Measurements from ENCODE around the gene RPUSD2. TPM values are rescaled to one million over a fixed set of nuclear protein-coding genes. Genes with fewer than 3 reads are reported as not detected.

Gene RPUSD2
- total and polyA plus RNA-seq, 2 donors (not counting 3 experiments of a cell fraction or from before 2014, with no cell fraction given): 7.0 to 11.4 TPM

GRCh38 chr15:40595773-40596172, 26.7 kb downstream of the RPUSD2 start:
- intact Hi-C loops (cut with micrococcal nuclease): loop anchor here (2.0 to 10.0 kb wide), 2 partner anchors 27 to 209 kb away; partner anchors contain the start of genes DNAJC17, RPUSD2 and ZFYVE19
- H3K27ac ChIP-seq (ENCODE audit: insufficient read depth, low read depth, low read length): no peak overlapping the region
- DNase-seq (ENCODE audit: low read depth, low spot score): no peak
- POLR2A ChIA-PET: no interaction called here
- dilution Hi-C loops (cut with MboI; ENCODE audit: extremely low pct_ligation_motif_present, low sequenced_read_pairs): no loop called here
- H4K20me1 ChIP-seq (replicated peaks; ENCODE audit: control insufficient read depth, extremely low read depth, insufficient read depth, low read length): no peaks in the 10 kb centered on the region
- H3K79me2 ChIP-seq (ENCODE audit: control insufficient read depth, insufficient read depth, low read length): peaks cover 63% of the 10 kb centered on the region
- TF ChIP-seq FOS (IDR thresholded peaks at IDR 0.05; ENCODE audit: borderline replicate concordance, insufficient read depth, low read length) (no peak), EZH2 (IDR thresholded peaks at IDR 0.05; ENCODE audit: borderline replicate concordance, low read depth, low read length, severe bottlenecking) (no peak), CTCF (IDR thresholded peaks at IDR 0.05; ENCODE audit: extremely low read depth in 1 of 2, insufficient read depth in 1 of 2, low read depth in 1 of 2, low read length in 2 of 2) (no peak), JUN (IDR thresholded peaks at IDR 0.05; ENCODE audit: borderline replicate concordance, insufficient read depth, insufficient read length, low read depth) (no peak), MYC (IDR thresholded peaks at IDR 0.05; ENCODE audit: low read depth, low read length) (no peak), GATA2 (IDR thresholded peaks at IDR 0.05; ENCODE audit: insufficient read depth, insufficient read length, low read depth, low read length) (no peak), POLR2AphosphoS5 (IDR thresholded peaks at IDR 0.05; ENCODE audit: insufficient read depth, low read depth, low read length) (no peak), POLR2A (IDR thresholded peaks at IDR 0.05; ENCODE audit: low read depth, low read length) (no peak), MAX (IDR thresholded peaks at IDR 0.05; ENCODE audit: insufficient read depth, insufficient read length) (no peak)
- FAIRE-seq: no peak
- H3K9me1 ChIP-seq (replicated peaks; ENCODE audit: control insufficient read depth, extremely low read depth, insufficient read depth, low read length): no peaks in the 10 kb centered on the region
- no peak overlapping the region for H3K9ac ChIP-seq (replicated peaks; ENCODE audit: extremely low read depth, insufficient read depth, low read length)
- no peaks in the 10 kb centered on the region for H3K9me3 ChIP-seq (replicated peaks; ENCODE audit: control insufficient read depth, insufficient read depth, low read length)
- CTCF ChIA-PET: no interaction called here
- no peaks in the 10 kb centered on the region for H3K27me3 ChIP-seq (ENCODE audit: control insufficient read depth in 2 of 2, insufficient read depth in 2 of 2, low read length in 2 of 2)
- H3K4me2 ChIP-seq (ENCODE audit: insufficient read depth, low read length): peak overlapping the region; percentile 98
- H3K4me1 ChIP-seq (ENCODE audit: control insufficient read depth, extremely low read depth, insufficient read depth, low read length): peaks cover 6% of the 10 kb centered on the region
- H3K36me3 ChIP-seq (ENCODE audit: control insufficient read depth in 2 of 2, extremely low read depth in 1 of 2, insufficient read depth in 2 of 2, low read length in 2 of 2): no peaks in the 10 kb centered on the region
- H3K4me3 ChIP-seq (replicated peaks in 1 of 3; ENCODE audit: insufficient read depth in 1 of 3, low read depth in 1 of 3, low read length in 3 of 3): peak overlapping the region in 1 of 3 experiments; percentile 99
- H2AFZ ChIP-seq (ENCODE audit: low read depth, low read length): no peak overlapping the region
- no TSS peak for BruUV-seq (replicated peaks)
